Measurements from ENCODE around the gene FPR2.

FPR2 gene

GRCh38 chr19:51739466-51740213, 21.3 kb upstream of the FPR2 start:
- TF ChIP-seq, protein P1, sequence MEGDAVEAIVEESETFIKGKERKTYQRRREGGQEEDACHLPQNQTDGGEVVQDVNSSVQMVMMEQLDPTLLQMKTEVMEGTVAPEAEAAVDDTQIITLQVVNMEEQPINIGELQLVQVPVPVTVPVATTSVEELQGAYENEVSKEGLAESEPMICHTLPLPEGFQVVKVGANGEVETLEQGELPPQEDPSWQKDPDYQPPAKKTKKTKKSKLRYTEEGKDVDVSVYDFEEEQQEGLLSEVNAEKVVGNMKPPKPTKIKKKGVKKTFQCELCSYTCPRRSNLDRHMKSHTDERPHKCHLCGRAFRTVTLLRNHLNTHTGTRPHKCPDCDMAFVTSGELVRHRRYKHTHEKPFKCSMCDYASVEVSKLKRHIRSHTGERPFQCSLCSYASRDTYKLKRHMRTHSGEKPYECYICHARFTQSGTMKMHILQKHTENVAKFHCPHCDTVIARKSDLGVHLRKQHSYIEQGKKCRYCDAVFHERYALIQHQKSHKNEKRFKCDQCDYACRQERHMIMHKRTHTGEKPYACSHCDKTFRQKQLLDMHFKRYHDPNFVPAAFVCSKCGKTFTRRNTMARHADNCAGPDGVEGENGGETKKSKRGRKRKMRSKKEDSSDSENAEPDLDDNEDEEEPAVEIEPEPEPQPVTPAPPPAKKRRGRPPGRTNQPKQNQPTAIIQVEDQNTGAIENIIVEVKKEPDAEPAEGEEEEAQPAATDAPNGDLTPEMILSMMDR (conservative IDR thresholded peaks at IDR 0.05; ENCODE audit: control insufficient read depth, insufficient read depth, low read depth, low read length), result no peak
- H3K4me3 ChIP-seq (ENCODE audit: control insufficient read depth, low read depth, low read length), result no peak overlapping the region
- no peak for DNase-seq (ENCODE audit: low read depth)

- TF ChIP-seq, protein P1 (conservative IDR thresholded peaks at IDR 0.05; ENCODE audit: control insufficient read depth, insufficient read depth, low read depth, low read length), result no peak
- no peak overlapping the region for H3K4me3 ChIP-seq (ENCODE audit: control insufficient read depth, low read depth, low read length)
- no peak for DNase-seq (ENCODE audit: low read depth)
These were observed 20.6 kb upstream of the FPR2 start for GRCh38 chr19:51740356-51740755.

DNA sequence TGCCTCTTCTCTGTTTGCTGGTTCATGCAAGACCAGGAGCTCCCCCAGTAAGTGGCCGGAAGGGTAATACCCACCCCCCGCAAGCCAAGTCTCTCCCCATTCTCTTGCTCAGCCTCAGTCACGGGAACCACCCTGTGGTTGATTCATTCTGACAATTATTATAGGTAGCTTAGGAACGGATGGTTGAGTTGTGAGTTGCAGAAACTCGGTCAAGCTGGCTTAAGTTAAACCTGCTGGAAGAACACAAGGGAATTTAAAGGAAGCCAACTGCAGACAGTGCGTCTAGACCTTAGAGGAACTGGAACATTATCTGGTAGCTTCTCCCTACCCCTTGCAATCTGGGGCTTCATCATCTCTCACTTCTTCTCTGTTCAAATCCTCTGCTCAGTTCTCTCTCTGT, 18.2 kb upstream of the FPR2 start:
- TF ChIP-seq, protein P1 (conservative IDR thresholded peaks at IDR 0.05; ENCODE audit: control insufficient read depth, insufficient read depth, low read depth, low read length), result no peak
- H3K4me3 ChIP-seq (ENCODE audit: control insufficient read depth, low read depth, low read length), result no peak overlapping the region
- peak; percentile 94 for DNase-seq (ENCODE audit: low read depth)

- TF ChIP-seq, protein P1 (conservative IDR thresholded peaks at IDR 0.05; ENCODE audit: control insufficient read depth, insufficient read depth, low read depth, low read length), result no peak
- H3K4me3 ChIP-seq (ENCODE audit: control insufficient read depth, low read depth, low read length), result no peak overlapping the region
- peak; percentile 88 for DNase-seq (ENCODE audit: low read depth)
These were observed 17.6 kb upstream of the FPR2 start for GRCh38 chr19:51743405-51743804.

DNA sequence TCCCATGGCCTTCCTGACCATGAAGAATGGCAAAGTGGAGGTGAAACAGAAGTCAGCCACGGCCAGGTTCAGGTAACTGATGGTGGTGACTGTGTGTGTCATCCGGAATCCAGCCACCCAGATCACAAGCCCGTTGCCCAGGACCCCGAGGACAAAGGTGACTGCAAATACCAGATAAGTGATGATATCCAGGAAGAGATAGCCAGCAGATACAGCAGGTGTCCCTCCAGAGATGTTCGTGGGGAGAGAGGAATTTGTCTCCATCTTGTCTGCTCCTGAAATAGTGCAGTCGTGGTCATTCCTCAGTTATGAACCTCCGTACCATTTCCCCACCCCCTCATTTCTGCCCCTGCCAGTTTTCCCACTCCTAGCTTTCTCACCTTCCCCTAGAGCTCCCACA, 14.2 kb upstream of the FPR2 start:
- no peak for DNase-seq (ENCODE audit: low read depth)
- H3K4me3 ChIP-seq (ENCODE audit: control insufficient read depth, low read depth, low read length), result no peak overlapping the region
- TF ChIP-seq, protein P1 (conservative IDR thresholded peaks at IDR 0.05; ENCODE audit: control insufficient read depth, insufficient read depth, low read depth, low read length), result no peak

- TF ChIP-seq, protein P1 (conservative IDR thresholded peaks at IDR 0.05; ENCODE audit: control insufficient read depth, insufficient read depth, low read depth, low read length), result no peak
- H3K4me3 ChIP-seq (ENCODE audit: control insufficient read depth, low read depth, low read length), result no peak overlapping the region
These were observed 11.0 kb upstream of the FPR2 start for GRCh38 chr19:51749979-51750378.

More at GRCh38 chr19:51749979-51750378, 11.0 kb upstream of the FPR2 start:
- DNase-seq (ENCODE audit: low read depth), result peak; percentile 64

All from fibroblast of mammary gland (primary cell).